H1 (cell line): ENCODE data around the gene CYP27B1. TPM values are rescaled to one million over a fixed set of nuclear protein-coding genes. Genes with fewer than 3 reads are reported as not detected.

Experiments used
- RAD21 ChIP-seq, 2 experiments: IDR thresholded peaks in 1 of 2; conservative IDR thresholded peaks in 1 of 2; 2 replicates each; pipeline ENCODE4 v1.6.1; 2011; ENCODE audit warnings: low read depth in 2 of 2, low read length in 2 of 2, improper control_type of control experiment in 1 of 2, inconsistent platforms in 1 of 2, mild to moderate bottlenecking in 1 of 2, moderate library complexity in 1 of 2
- SIN3A ChIP-seq, 2 experiments: IDR thresholded peaks in 1 of 2; conservative IDR thresholded peaks in 1 of 2; 2 replicates each; pipeline ENCODE4 v1.6.1; 2011 to 2012; ENCODE audit warnings: low read length in 2 of 2, improper control_type of control experiment in 1 of 2, low read depth in 1 of 2, mild to moderate bottlenecking in 1 of 2
- polyA plus RNA-seq, 7 experiments: library from polyadenylated mRNA; depleted of rRNA in 3 of 7; stranded (reverse) in 5 of 7; unstranded in 2 of 7; fragments of >200 nt in 5 of 7; fragments of 200-250 nt in 2 of 7; gene quantifications; 1 replicate in 5 of 7; 2 replicates in 1 of 7; 4 replicates in 1 of 7; pipeline versions ENCODE4 v1.2.1 to v1.2.3, GENCODE V29; 2011 to 2013; ENCODE audit warnings: missing spikeins in 2 of 7, mixed read lengths in 2 of 7
- total RNA-seq: library from RNA; stranded (reverse); fragmentation: NEBNext Ultra II Directional; extraction: Animal tissue kit (Norgen Biotek cat#: 25700); gene quantifications from 2 replicates; pipeline ENCODE4 v1.2.1, GENCODE V29; 2021
- TF ChIP-seq, protein P1 (sequence below): IDR thresholded peaks from 2 replicates; pipeline ENCODE4 v1.6.1; 2012; ENCODE audit warnings: inconsistent platforms

Gene CYP27B1
- total and polyA plus RNA-seq, 2 of the 8 experiments (the other 6 are each of a cell fraction or from before 2014, with no cell fraction given) = 2.9 to 3.3 TPM

DNA sequence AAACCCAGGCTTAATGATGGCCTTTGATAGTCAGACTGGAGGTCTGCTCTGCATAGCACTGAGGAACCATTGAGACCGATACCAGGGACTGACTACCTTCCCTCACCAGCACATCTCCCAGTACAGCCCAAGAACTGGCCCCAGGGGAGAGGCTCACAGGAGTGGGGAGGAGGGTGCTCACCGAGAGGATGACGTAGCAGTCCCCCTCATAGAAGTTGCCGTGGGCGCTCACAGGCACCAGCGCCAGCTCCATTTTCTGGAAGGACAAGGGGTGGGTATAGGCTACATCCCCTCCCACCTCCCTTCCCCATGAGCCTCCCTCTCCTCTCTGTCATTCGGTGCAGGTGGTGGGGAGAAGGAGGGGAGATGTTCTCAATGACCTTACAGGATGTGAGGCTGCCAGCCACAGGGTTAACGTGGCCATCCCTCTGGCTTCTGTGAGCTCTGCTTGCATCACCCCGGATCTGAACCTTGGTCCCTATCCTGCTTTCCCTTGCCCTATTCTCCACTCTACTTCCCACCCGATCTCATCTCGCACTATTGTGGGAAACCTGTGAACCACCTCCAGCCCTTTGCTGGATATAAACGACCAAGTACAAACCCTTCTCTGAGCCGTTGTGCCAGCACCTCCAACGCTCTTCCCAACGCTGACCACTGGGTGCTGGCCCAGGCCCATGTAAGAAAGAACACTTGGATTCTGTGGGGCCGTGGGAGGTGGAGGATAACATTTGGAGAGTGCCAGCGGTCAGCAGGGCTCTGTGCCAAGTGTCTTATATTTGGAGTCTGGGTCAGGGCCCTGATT is 47.3 kb upstream of the CYP27B1 start (continued):
- TF ChIP-seq RAD21 (IDR thresholded peaks at IDR 0.05 in 1 of 2, conservative IDR thresholded peaks at IDR 0.05 in 1 of 2; ENCODE audit: low read depth in 2 of 2, low read length in 2 of 2) (peak in 1 of 2 experiments; percentile 41; a peak in 2 of 4 replicates), SIN3A (conservative IDR thresholded peaks at IDR 0.05 in 1 of 2, IDR thresholded peaks at IDR 0.05 in 1 of 2; ENCODE audit: low read depth in 1 of 2, low read length in 2 of 2) (no peak)
- TF ChIP-seq, protein P1, sequence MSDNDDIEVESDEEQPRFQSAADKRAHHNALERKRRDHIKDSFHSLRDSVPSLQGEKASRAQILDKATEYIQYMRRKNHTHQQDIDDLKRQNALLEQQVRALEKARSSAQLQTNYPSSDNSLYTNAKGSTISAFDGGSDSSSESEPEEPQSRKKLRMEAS = no peak
